GM12878 (cell line): ENCODE data around the gene GGCX. TPM values are rescaled to one million over a fixed set of nuclear protein-coding genes. Genes with fewer than 3 reads are reported as not detected.

Experiments used
- ATAC-seq: fragments of 200-7000 bp; cut with Tn5 transposase; 3 replicates; pipeline ENCODE4 v1.9.1; 2020; ENCODE audit warnings: mild to moderate bottlenecking, moderate library complexity
- BruUV-seq: library from RNA; stranded (reverse); fragments of 400-500 nt; replicated peaks from 2 replicates; lab custom pipeline; 2021; lab: Mats Ljungman, UMichigan
- CTCF ChIA-PET: fragments of 300-600 bp; sonication (Branson Sonifier 250); formaldehyde crosslinking; extraction: SDS; loops from one replicate; lab custom pipeline; 2021; ENCODE audit warnings: inconsistent platforms; lab: Yijun Ruan, JAX
- POLR2A ChIA-PET: fragments of 350-600 bp; formaldehyde crosslinking; extraction: SDS; loops from one replicate; lab custom pipeline; 2021; ENCODE audit warnings: inconsistent platforms; lab: Charles Lee
- RAD21 ChIA-PET: fragments of 300-600 bp; sonication (Branson Sonifier 250); formaldehyde crosslinking; loops from one replicate; lab custom pipeline; 2023; ENCODE audit warnings: antibody characterized with exemption; ENCODE audit not compliant: unreplicated experiment; lab: Charles Lee
- SMC1A ChIA-PET: fragments of 300-600 bp; sonication (Branson Sonifier 250); formaldehyde crosslinking; loops from one replicate; lab custom pipeline; 2023; ENCODE audit not compliant: unreplicated experiment, uncharacterized antibody; lab: Charles Lee
- DNase-seq: peaks from one replicate; pipeline ENCODE4 v3.0.0-alpha.2; 2011; ENCODE audit warnings: low read depth, low spot score
- FAIRE-seq: peaks from 3 replicates; lab custom pipeline; 2011; peaks lifted over from hg19 to GRCh38; lab: Jason Lieb, UNC
- H2AFZ ChIP-seq: 2 replicates; pipeline ENCODE4 v1.6.0; 2011; ENCODE audit warnings: low read depth, low read length, control low read depth; ENCODE audit not compliant: control insufficient read depth
- H3K27ac ChIP-seq: 2 replicates; pipeline ENCODE4 v1.5.1; 2011; ENCODE audit warnings: control low read depth; ENCODE audit not compliant: control insufficient read depth, insufficient read depth
- H3K27me3 ChIP-seq, 2 experiments: replicated peaks in 1 of 2; 2 replicates each; pipeline versions ENCODE4 v1.6.0 to v1.6.1; 2011; ENCODE audit warnings: low read length in 1 of 2; ENCODE audit not compliant: control insufficient read depth in 2 of 2, insufficient read depth in 2 of 2
- H3K36me3 ChIP-seq, 2 experiments: 2 replicates each; pipeline ENCODE4 v1.5.1; 2011; ENCODE audit warnings: low read length in 1 of 2; ENCODE audit not compliant: control insufficient read depth in 2 of 2, insufficient read depth in 2 of 2
- H3K4me1 ChIP-seq: 2 replicates; pipeline ENCODE4 v1.6.1; 2011; ENCODE audit warnings: mild to moderate bottlenecking, low read length, moderate library complexity, mixed read lengths; ENCODE audit not compliant: control insufficient read depth, insufficient read depth
- H3K4me2 ChIP-seq: 2 replicates; pipeline ENCODE4 v1.6.0; 2011; ENCODE audit warnings: control low read depth; ENCODE audit not compliant: control insufficient read depth, insufficient read depth
- H3K4me3 ChIP-seq: fragments of 200-600 bp; sonication (generic); 2 replicates; pipeline ENCODE4 v1.5.1; 2016
- H3K79me2 ChIP-seq: 2 replicates; pipeline ENCODE4 v1.6.0; 2011; ENCODE audit warnings: low read length; ENCODE audit not compliant: control insufficient read depth, insufficient read depth
- H3K9ac ChIP-seq: 2 replicates; pipeline ENCODE4 v1.8.0; 2011; ENCODE audit warnings: low read length, control low read depth, mixed read lengths; ENCODE audit not compliant: control insufficient read depth, insufficient read depth
- H3K9me3 ChIP-seq: replicated peaks from 3 replicates; pipeline ENCODE4 v1.5.1; 2011; ENCODE audit warnings: mild to moderate bottlenecking, low read length; ENCODE audit not compliant: control insufficient read depth, insufficient read depth
- H4K20me1 ChIP-seq: 2 replicates; pipeline ENCODE4 v1.6.0; 2011; ENCODE audit not compliant: control insufficient read depth, insufficient read depth
- BMI1 ChIP-seq: fragments of 450-650 bp; IDR thresholded peaks from 2 replicates; pipeline ENCODE4 v1.6.1; 2016; ENCODE audit warnings: mild to moderate bottlenecking, moderate library complexity, borderline replicate concordance
- ELK1 ChIP-seq: IDR thresholded peaks from 2 replicates; pipeline ENCODE4 v1.6.1; 2012; ENCODE audit warnings: low read depth, low read length, improper control_type of control experiment
- KLF5 ChIP-seq: fragments of 450-650 bp; IDR thresholded peaks from 2 replicates; pipeline ENCODE4 v1.6.1; 2014; ENCODE audit warnings: mild to moderate bottlenecking; ENCODE audit not compliant: partially characterized antibody
- MEF2A ChIP-seq: IDR thresholded peaks from 2 replicates; pipeline ENCODE4 v1.6.1; 2011; ENCODE audit warnings: low read depth, mild to moderate bottlenecking, low read length, moderate library complexity; ENCODE audit not compliant: insufficient read depth
- NR2F1 ChIP-seq: fragments of 450-650 bp; conservative IDR thresholded peaks from 2 replicates; pipeline ENCODE4 v1.6.1; 2017; ENCODE audit warnings: mild to moderate bottlenecking
- RCOR1 ChIP-seq: conservative IDR thresholded peaks from 2 replicates; pipeline ENCODE4 v1.6.1; 2012; ENCODE audit warnings: low read depth, low read length, improper control_type of control experiment
- SIN3A ChIP-seq: IDR thresholded peaks from 2 replicates; pipeline ENCODE4 v1.6.1; 2012; ENCODE audit warnings: low read depth, low read length, improper control_type of control experiment
- SUZ12 ChIP-seq: fragments of 200-600 bp; sonication (generic); IDR thresholded peaks from one replicate; pipeline ENCODE4 v1.6.1; 2018; ENCODE audit warnings: antibody characterized with exemption, mild to moderate bottlenecking; ENCODE audit not compliant: unreplicated experiment
- TAF1 ChIP-seq: IDR thresholded peaks from 2 replicates; pipeline ENCODE4 v1.6.1; 2011; ENCODE audit warnings: mild to moderate bottlenecking, low read depth, low read length, borderline replicate concordance
- USF2 ChIP-seq: IDR thresholded peaks from 2 replicates; pipeline ENCODE4 v1.6.1; 2011; ENCODE audit warnings: low read depth, low read length, improper control_type of control experiment, borderline replicate concordance
- WRNIP1 ChIP-seq: IDR thresholded peaks from 2 replicates; pipeline ENCODE4 v1.6.1; 2011; ENCODE audit warnings: low read depth, low read length, improper control_type of control experiment, borderline replicate concordance
- ZNF207 ChIP-seq: fragments of 450-650 bp; IDR thresholded peaks from 2 replicates; pipeline ENCODE4 v1.6.1; 2014; ENCODE audit warnings: antibody characterized with exemption, mild to moderate bottlenecking, borderline replicate concordance
- ZNF24 ChIP-seq: fragments of 450-650 bp; IDR thresholded peaks from 2 replicates; pipeline ENCODE4 v1.6.1; 2017; ENCODE audit warnings: antibody characterized with exemption, mild to moderate bottlenecking
- WGBS: methylation state at CpG from one replicate; pipeline ENCODE4 v1.1.6; 2016; ENCODE audit warnings: low lambda C conversion rate; ENCODE audit not compliant: insufficient replicate concordance, insufficient coverage; ENCODE audit errors: missing lambda C conversion rate; 5-methylcytosine and 5-hydroxymethylcytosine counted together
- in situ Hi-C: fragments of 300-500 bp; cut with MboI; formaldehyde crosslinking; loops from 9 replicates; pipeline ENCODE4 v1.14.3; 2018; ENCODE audit warnings: mixed read lengths
- intact Hi-C: fragments of 100-400 bp; cut with micrococcal nuclease; formaldehyde crosslinking; loops from one replicate; pipeline ENCODE4 v1.14.2; 2022; ENCODE audit not compliant: unreplicated experiment
- polyA plus RNA-seq, 11 experiments: library from polyadenylated mRNA; depleted of rRNA in 4 of 11; unstranded in 6 of 11; stranded (reverse) in 5 of 11; fragments of >200 nt; fragmentation: Nextera tagmentation in 4 of 11; fragmentation: Illumina TruSeq in 1 of 11; extraction: Ambion mirVana in 4 of 11; extraction: Trizol in 1 of 11; gene quantifications; 1 replicate in 1 of 11; 2 replicates in 10 of 11; pipeline versions ENCODE4 v1.2.1 to v1.2.3, GENCODE V29; 2011 to 2016; ENCODE audit warnings: inconsistent platforms in 2 of 11, missing spikeins in 2 of 11, low read depth in 1 of 11
- total RNA-seq, 4 experiments: library from RNA; depleted of rRNA in 3 of 4; stranded (reverse); fragments of >200 nt in 3 of 4; fragmentation: Illumina TruSeq in 1 of 4; extraction: Trizol in 1 of 4; gene quantifications; 2 replicates each; pipeline versions ENCODE4 v1.2.1 to v1.2.3, GENCODE V29; 2013 to 2021
- TF ChIP-seq, protein P1 (sequence below): fragments of 450-650 bp; IDR thresholded peaks from 2 replicates; pipeline ENCODE4 v1.6.1; 2016; ENCODE audit warnings: mild to moderate bottlenecking
- TF ChIP-seq, protein P2 (sequence below), 3 experiments: IDR thresholded peaks in 2 of 3; conservative IDR thresholded peaks in 1 of 3; 2 replicates each; pipeline ENCODE4 v1.5.1; 2011; ENCODE audit warnings: low read depth in 3 of 3, low read length in 3 of 3, mild to moderate bottlenecking in 3 of 3, control low read depth in 2 of 3, moderate library complexity in 2 of 3, inconsistent platforms in 1 of 3, mixed read lengths in 1 of 3; ENCODE audit not compliant: control insufficient read depth in 2 of 3, insufficient read depth in 1 of 3; ENCODE audit errors: extremely low read depth in 1 of 3

GGCX gene
- total and polyA plus RNA-seq, 10 of the 15 experiments (the other 5 are each of a cell fraction or from before 2014, with no cell fraction given): 18.1 to 52.7 (median 25.0) TPM

DNA sequence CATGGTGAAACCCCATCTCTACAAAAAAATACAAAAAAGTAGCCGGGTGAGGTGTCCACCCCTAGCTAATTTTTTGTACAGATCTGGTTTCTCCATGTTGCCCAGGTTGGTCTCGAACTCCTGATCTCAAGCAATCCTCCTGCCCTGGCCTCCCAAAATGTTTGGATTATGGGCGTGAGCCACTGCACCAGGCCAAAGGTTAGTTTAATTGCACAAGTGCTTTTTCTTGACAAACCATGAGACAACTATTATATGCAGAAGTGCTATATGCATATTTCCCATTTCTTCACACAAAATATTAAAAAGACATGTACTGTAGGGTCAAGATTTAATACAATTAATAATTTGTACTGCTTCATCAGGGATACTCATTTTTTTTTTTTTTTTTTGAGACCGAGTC, 5.0 kb upstream of the GGCX start:
- Histone ChIP-seq H3K9me3 (no peaks in the 10 kb centered on the region), H3K4me3 (no peak overlapping the region), H4K20me1 (no peaks in the 10 kb centered on the region), H3K79me2 (peaks cover 3% of the 10 kb centered on the region), H2AFZ (no peak overlapping the region), H3K9ac (no peak overlapping the region), H3K4me1 (no peaks in the 10 kb centered on the region; the same call in 1 of the 2 replicates), H3K27me3 (no peaks in the 10 kb centered on the region; a peak in 1 of 4 replicates), H3K4me2 (no peak overlapping the region), H3K36me3 (no peaks in the 10 kb centered on the region), H3K27ac (no peak overlapping the region)
- ChIA-PET CTCF (interaction anchor here (1.3 kb wide), 1 partner anchor 14 kb away, joined by 5 read pairs; no protein-coding TSS in a partner anchor), SMC1A (interaction anchor here (1.0 to 1.8 kb wide), 3 partner anchors 11 to 25 kb away, joined by 3 to 4 read pairs (median 3); partner anchors contain the start of gene VAMP8), RAD21 (no interaction called here), POLR2A (interaction anchor here (6.2 kb wide), 1 partner anchor 29 kb away, joined by 32 read pairs; the partner anchor contains the start of gene RNF181)
- DNase-seq (no peak), ATAC-seq (no peak), FAIRE-seq (no peak)
- BruUV-seq: no TSS peak
- intact Hi-C loops: no loop called here
- in situ Hi-C loops: no loop called here
- TF ChIP-seq BMI1: no peak
- TF ChIP-seq SUZ12: no peak
- no peak for TF ChIP-seq MEF2A
- TF ChIP-seq ZNF207: no peak
- TF ChIP-seq, protein P1, sequence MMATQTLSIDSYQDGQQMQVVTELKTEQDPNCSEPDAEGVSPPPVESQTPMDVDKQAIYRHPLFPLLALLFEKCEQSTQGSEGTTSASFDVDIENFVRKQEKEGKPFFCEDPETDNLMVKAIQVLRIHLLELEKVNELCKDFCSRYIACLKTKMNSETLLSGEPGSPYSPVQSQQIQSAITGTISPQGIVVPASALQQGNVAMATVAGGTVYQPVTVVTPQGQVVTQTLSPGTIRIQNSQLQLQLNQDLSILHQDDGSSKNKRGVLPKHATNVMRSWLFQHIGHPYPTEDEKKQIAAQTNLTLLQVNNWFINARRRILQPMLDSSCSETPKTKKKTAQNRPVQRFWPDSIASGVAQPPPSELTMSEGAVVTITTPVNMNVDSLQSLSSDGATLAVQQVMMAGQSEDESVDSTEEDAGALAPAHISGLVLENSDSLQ: no peak
- TF ChIP-seq NR2F1: no peak
- TF ChIP-seq WRNIP1: no peak
- no peak for TF ChIP-seq TAF1
- no peak for TF ChIP-seq RCOR1
- no peak for TF ChIP-seq SIN3A
- TF ChIP-seq, protein P2, sequence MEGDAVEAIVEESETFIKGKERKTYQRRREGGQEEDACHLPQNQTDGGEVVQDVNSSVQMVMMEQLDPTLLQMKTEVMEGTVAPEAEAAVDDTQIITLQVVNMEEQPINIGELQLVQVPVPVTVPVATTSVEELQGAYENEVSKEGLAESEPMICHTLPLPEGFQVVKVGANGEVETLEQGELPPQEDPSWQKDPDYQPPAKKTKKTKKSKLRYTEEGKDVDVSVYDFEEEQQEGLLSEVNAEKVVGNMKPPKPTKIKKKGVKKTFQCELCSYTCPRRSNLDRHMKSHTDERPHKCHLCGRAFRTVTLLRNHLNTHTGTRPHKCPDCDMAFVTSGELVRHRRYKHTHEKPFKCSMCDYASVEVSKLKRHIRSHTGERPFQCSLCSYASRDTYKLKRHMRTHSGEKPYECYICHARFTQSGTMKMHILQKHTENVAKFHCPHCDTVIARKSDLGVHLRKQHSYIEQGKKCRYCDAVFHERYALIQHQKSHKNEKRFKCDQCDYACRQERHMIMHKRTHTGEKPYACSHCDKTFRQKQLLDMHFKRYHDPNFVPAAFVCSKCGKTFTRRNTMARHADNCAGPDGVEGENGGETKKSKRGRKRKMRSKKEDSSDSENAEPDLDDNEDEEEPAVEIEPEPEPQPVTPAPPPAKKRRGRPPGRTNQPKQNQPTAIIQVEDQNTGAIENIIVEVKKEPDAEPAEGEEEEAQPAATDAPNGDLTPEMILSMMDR (IDR thresholded peaks at IDR 0.05 in 2 of 3, conservative IDR thresholded peaks at IDR 0.05 in 1 of 3; ENCODE audit: control insufficient read depth in 2 of 3, extremely low read depth in 1 of 3, insufficient read depth in 1 of 3, low read depth in 3 of 3, low read length in 3 of 3): no peak
- no peak for TF ChIP-seq ZNF24
- no peak for TF ChIP-seq USF2
- no peak for TF ChIP-seq KLF5
- TF ChIP-seq ELK1: no peak
- 68% methylated on average over 3 of the region's 4 CpGs for WGBS
